ENCODE data around the gene HOXB4.
"Not testable (repeated sequence)": the region's sequence is repeated elsewhere in the genome, so short reads cannot be mapped to it uniquely, and the experiment has no call there.

The HOXB4 gene

DNA sequence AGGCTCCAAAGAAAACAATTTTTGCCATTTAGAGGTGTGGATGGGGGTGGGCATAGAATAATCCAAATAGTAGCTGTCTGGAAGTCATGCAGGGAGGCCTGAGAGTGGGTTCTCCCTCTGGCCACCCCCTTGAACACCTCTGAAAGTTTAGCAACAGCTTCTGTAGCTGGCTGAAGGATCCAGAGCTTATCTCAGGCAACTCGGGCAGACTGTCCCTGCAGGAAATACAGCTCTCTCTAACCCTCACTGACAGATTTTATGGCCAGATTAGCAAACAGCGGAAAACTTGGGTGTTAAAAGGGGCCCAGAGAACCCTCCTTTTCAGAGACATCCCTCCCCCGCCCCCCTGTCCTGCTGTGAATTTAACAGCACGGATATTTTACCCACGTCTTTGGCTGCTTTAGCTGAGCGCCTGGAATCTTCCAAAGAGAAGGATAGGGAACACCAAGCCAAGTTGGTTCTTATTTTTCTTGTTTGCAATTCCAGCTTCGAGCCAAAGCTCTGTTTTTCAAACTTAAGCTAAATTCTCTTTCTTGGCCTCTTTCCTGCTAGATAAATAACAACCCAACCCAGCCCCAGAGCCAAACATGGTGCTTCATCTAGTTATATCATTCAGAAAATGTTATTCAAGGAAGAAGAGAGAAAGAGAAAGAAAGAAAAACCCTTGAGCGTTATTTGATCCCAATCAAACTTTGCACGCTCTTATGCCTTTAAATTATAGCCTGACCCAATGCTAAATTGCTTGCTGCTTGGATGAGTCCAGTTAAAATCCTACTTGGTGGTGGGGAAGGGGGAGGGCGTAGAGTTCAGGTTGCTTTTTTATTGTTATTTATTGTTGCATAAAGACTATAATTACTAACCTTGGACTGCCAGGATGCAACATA, 31.0 kb downstream of the HOXB4 start:
- no peak for DNase-seq (ENCODE audit: low spot score)

GRCh38 chr17:48546137-48546923, 31.8 kb downstream of the HOXB4 start:
- no peak for DNase-seq (ENCODE audit: low spot score)

GRCh38 chr17:48545539-48545938, 32.6 kb downstream of the HOXB4 start:
- no peak for DNase-seq (ENCODE audit: low spot score)

GRCh38 chr17:48545022-48545375, 33.2 kb downstream of the HOXB4 start, which contains the start of gene HOXB2:
Gene HOXB2 (minus strand): TSS chr17:48545109. CDS start chr17:48544911, 198 bp downstream.
- no peak for DNase-seq (ENCODE audit: low spot score)

DNA sequence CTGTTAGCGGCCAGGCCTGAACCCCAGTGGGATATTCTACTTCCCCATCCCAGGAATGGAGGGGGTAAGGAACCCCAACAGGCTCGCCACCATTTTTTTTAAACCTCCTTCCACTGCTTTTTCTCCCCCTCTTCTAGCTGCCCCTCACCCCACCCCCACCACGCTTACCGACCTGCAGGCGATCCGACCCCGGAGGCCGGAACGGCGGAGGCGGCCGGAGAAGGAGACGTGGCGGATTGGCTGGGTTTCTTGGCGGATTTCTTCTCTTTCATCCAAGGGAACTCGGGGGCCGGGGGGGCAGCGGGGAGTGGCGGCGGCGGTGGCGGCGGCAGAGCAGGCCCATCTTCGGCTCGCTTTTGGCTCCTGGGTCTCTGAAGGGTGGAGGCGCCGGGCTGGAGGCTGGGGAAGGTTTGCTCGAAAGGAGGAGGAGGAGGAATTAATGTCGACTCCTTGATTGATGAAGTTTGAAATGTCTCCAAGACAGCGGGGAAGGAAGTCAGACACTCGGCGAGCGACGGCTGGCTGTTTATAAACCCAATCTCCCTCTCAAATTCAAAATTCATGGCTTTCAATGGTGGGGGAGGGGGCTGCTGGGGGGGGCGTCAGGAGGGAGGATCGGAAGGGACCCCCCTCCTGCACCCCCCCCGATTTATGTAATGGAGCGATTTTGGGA, 33.7 kb downstream of the HOXB4 start:
- DNase-seq (ENCODE audit: low spot score): peak; percentile 85

DNA sequence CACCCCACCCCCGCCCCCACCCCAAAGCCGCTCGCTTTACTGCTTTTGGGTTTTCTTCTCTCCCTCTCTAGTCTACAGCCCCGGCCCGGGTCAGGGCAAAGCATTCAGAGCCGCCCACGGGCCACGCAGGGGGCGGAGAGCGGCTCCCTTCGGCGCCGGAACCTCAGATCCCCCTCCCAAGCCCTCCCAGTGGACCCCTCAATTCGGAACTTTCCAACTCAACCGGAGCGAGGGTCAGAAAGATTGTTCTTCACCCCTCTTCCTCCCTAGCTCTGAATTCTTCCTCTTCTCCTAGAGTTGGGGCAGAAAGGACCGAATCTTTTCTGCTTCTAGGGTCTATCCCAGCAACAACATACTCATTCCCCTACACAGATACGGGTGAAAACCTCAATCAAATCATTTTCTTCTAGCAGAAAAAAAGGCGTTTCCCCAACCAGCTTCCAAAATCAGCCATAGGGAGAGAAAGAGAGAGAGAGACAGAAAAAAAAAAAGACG, 34.2 kb downstream of the HOXB4 start:
- no peak for DNase-seq (ENCODE audit: low spot score)

- peak; percentile 89 for DNase-seq (ENCODE audit: low spot score)
These were observed 34.9 kb downstream of the HOXB4 start for GRCh38 chr17:48543107-48543853.

DNA sequence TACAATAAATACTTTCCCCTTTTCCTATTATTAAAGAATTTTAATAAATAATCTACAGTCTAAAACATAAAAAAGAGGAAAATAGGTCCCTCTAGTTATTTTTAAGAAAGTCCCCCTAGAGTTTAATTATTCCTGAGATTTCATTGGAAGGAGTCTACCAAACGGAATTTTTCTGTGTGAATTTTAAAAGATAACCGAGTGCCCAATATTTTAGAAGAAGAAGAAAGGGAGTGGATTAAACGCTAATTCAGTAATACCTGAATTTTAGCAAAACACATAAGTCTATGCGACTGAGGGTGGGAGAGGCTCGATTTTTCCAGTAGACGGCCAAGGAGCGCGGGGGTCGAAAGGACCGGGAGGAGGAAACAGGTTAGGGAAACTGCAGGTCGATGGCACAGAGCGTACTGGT, 35.4 kb downstream of the HOXB4 start:
- DNase-seq (ENCODE audit: low spot score): no peak

DNA sequence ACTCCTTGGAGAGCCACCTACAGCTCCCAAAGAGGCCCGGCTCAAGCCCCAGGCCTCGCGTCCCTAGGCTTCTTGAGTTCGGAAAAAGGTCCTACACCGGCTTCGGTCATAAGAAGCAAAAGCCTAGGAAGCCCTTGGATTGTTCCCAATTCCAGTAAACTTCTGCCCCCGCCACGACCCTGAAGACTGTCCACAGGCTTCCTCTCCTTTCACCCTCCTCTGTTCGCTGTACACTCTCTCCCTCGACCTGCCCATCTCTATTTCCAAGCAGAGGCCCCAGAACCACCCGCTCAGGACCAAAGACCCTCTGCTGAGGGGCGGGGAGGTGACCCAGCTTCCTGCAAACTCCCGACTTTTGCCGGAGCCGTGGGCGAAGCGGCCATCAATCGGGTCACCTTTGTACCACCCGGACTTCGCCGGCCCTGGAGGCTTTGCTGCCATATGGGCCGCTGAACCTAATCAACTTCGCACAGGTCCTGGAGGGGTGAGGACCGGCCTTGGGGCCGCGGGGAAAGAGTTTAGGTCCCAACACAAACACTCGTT, 36.0 kb downstream of the HOXB4 start:
- no peak for DNase-seq (ENCODE audit: low spot score)

GRCh38 chr17:48541577-48542113, 36.5 kb downstream of the HOXB4 start:
- DNase-seq (ENCODE audit: low spot score): no peak

DNA sequence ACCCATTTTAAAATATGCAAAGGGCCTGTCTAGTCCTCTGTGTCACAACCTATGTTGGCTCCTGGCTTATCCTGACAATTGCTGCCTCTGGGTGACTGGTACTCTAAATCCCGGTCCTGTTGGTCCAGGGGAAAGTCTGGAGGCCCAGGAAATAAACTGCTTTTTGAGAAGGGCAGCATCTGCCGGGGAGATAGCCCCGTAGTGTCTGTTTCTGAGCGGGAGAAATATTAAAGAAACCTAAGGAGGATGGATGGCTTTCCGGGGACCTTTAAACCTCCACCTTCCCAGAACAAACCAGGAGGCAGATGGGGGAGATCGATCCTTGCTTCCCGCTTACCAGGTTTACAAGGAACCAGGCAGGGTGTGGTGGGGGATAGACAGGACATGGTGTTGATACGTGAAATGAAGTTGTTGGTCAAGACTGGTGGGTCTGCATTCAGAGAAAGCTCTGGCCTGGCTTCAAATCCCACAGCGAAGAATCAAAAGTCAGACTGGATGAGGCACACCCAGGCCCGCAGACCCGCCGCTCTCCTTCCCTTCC, 37.0 kb downstream of the HOXB4 start:
- no peak for DNase-seq (ENCODE audit: low spot score)

GRCh38 chr17:48540213-48540612, 37.9 kb downstream of the HOXB4 start:
- DNase-seq (ENCODE audit: low spot score): no peak

DNA sequence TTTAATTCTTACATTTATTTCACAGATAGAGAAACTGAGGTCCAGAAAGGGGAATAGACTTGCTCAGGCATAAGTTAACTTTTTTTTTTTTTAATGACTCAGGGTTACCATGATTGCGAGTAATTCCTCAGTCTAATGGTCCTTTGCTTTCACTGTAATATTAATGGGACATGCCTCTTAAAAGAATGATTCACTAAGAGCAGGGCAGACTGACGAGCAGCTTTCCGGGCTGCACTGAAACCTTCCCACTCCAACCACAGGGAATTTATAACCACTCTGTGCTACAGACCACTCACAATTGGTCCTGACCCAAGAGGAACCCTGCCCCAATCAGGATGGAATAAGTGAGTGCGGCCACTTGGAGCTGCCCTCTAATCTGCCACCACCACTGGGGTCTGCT, 39.0 kb downstream of the HOXB4 start:
- no peak for DNase-seq (ENCODE audit: low spot score)

- no peak for DNase-seq (ENCODE audit: low spot score)
These were observed 40.8 kb downstream of the HOXB4 start for GRCh38 chr17:48537316-48537715.

DNA sequence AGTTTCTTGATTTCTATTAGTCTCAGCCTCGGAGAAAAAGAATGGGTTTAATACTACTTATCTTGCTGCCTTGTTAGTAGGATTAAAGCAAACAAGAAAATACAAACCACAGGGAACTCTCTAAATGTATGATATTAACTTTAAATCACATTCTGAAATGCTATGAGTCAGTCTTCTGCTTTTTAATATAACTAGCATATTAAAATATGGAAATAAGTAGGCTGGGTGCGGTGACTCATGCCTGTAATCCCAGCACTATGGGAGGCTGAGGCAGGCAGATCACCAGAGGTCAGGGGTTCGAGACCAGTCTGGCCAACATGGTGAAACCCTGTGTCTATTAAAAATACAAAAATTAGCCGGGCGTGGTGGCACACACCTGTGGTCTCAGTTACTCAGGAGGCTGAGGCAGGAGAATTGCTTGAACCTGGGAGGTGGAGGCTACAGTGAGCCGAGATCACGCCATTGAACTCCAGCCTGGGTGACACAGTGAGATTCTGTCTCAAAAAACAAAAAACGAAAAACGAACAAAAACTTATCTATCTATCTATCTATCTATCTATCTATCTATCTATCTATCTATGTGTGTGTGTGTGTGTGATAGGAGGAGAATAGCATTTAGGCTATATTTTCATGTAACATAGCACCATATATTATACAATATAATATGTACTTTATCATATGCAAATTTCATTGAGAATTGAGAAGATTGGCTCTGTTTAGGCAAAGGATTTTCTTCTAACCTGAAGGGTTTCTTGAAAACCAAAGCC, 42.2 kb downstream of the HOXB4 start:
- not testable (repeated sequence) for DNase-seq (ENCODE audit: low spot score)

- DNase-seq (ENCODE audit: low spot score): no peak
These were observed 45.9 kb downstream of the HOXB4 start for GRCh38 chr17:48532261-48532660.

- DNase-seq (ENCODE audit: low spot score): no peak
These were observed 47.3 kb downstream of the HOXB4 start, which contains the start of gene HOXB1 for GRCh38 chr17:48530887-48531272. Gene HOXB1 (minus strand): TSS chr17:48531011. CDS start chr17:48530904, 107 bp downstream.

- peak; percentile 60 for DNase-seq (ENCODE audit: low spot score)
These were observed 47.8 kb downstream of the HOXB4 start for GRCh38 chr17:48530208-48530886.

- no peak for DNase-seq (ENCODE audit: low spot score)
These were observed 48.5 kb downstream of the HOXB4 start for GRCh38 chr17:48529683-48530009.
